ENCODE data around the gene SOX18.

SOX18 gene

GRCh38 chr20:64083804-64084684 is 34.6 kb upstream of the SOX18 start, which contains the start of gene LKAAEAR1:
Gene LKAAEAR1 (minus strand): TSS chr20:64084398. CDS start chr20:64084219, 179 bp downstream.
- H3K27ac ChIP-seq = peak within 1 kb of the TSS; percentile 13; the same call in 1 of the 2 replicates
- TF ChIP-seq CTCF (IDR thresholded peaks at IDR 0.05) (peak; percentile 60), ZFX (IDR thresholded peaks at IDR 0.05; ENCODE audit: borderline replicate concordance) (no peak)

- H3K27ac ChIP-seq = peak overlapping the region; percentile 13; the same call in 1 of the 2 replicates
- peak; percentile 90 for TF ChIP-seq CTCF (IDR thresholded peaks at IDR 0.05)
- TF ChIP-seq ZFX (IDR thresholded peaks at IDR 0.05; ENCODE audit: borderline replicate concordance) = no peak
Observed at GRCh38 chr20:64083378-64083803, 34.0 kb upstream of the SOX18 start.

- no peak for TF ChIP-seq ZFX (IDR thresholded peaks at IDR 0.05; ENCODE audit: borderline replicate concordance)
- TF ChIP-seq CTCF (IDR thresholded peaks at IDR 0.05) = no peak
- no peak overlapping the region for H3K27ac ChIP-seq
Observed at GRCh38 chr20:64082820-64083377, 33.5 kb upstream of the SOX18 start.

- H3K27ac ChIP-seq = no peak overlapping the region
- no peak for TF ChIP-seq CTCF (IDR thresholded peaks at IDR 0.05)
- no peak for TF ChIP-seq ZFX (IDR thresholded peaks at IDR 0.05; ENCODE audit: borderline replicate concordance)
Observed at GRCh38 chr20:64082126-64082731, 32.8 kb upstream of the SOX18 start.

- TF ChIP-seq CTCF (IDR thresholded peaks at IDR 0.05) = no peak
- no peak for TF ChIP-seq ZFX (IDR thresholded peaks at IDR 0.05; ENCODE audit: borderline replicate concordance)
- H3K27ac ChIP-seq = no peak overlapping the region
Observed at GRCh38 chr20:64081624-64081964, 32.2 kb upstream of the SOX18 start.

- TF ChIP-seq CTCF (IDR thresholded peaks at IDR 0.05) (no peak), ZFX (IDR thresholded peaks at IDR 0.05; ENCODE audit: borderline replicate concordance) (no peak)
- H3K27ac ChIP-seq = peak overlapping the region; percentile 37; the same call in 1 of the 2 replicates
Observed at GRCh38 chr20:64080813-64081623, 31.6 kb upstream of the SOX18 start.

All from 22Rv1 (cell line).